WTC11 (cell line): ENCODE results near the gene PDE5A. TPM values are rescaled to one million over a fixed set of nuclear protein-coding genes. Genes with fewer than 3 reads are reported as not detected.
A peak's percentile ranks its signal among the peaks of the same experiment; 100 is the strongest.
"Not testable (repeated sequence)": the region's sequence is repeated elsewhere in the genome, so short reads cannot be mapped to it uniquely, and the experiment has no call there.

Experiments
- ATAC-seq: fragments of 200-7000 bp; cut with Tn5 transposase; 2 replicates; pipeline ENCODE4 v1.10.0; 2021; ENCODE audit warnings: mild to moderate bottlenecking, moderate library complexity
- CTCF ChIA-PET: fragments of 300-600 bp; sonication (Branson Sonifier 250); formaldehyde crosslinking; loops from one replicate; lab custom pipeline; 2021; ENCODE audit warnings: antibody characterized with exemption; lab: Charles Lee
- POLR2A ChIA-PET: fragments of 350-600 bp; sonication (Branson Sonifier 250); formaldehyde crosslinking; loops from one replicate; lab custom pipeline; 2021; ENCODE audit warnings: antibody characterized with exemption; lab: Charles Lee
- DNase-seq: peaks from one replicate; pipeline ENCODE4 v3.0.0; 2021; ENCODE audit warnings: low spot score
- H3K27ac Mint-ChIP-seq: 2 replicates; pipeline ENCODE4 v1.8.0; 2021; ENCODE audit warnings: mixed read lengths
- H3K27me3 Mint-ChIP-seq: 2 replicates; pipeline ENCODE4 v1.8.0; 2021; ENCODE audit warnings: low read depth, mild to moderate bottlenecking, moderate library complexity, mixed read lengths
- H3K36me3 Mint-ChIP-seq: 2 replicates; pipeline ENCODE4 v1.8.0; 2021; ENCODE audit warnings: mixed read lengths
- H3K4me1 Mint-ChIP-seq: 2 replicates; pipeline ENCODE4 v1.8.0; 2022; ENCODE audit warnings: mixed read lengths
- H3K4me3 Mint-ChIP-seq: 2 replicates; pipeline ENCODE4 v1.8.0; 2021; ENCODE audit warnings: mild to moderate bottlenecking, moderate library complexity, mixed read lengths
- H3K9me3 Mint-ChIP-seq: 2 replicates; pipeline ENCODE4 v1.8.0; 2021; ENCODE audit warnings: mixed read lengths
- ATF1 ChIP-seq: sonication (generic); formaldehyde crosslinking; IDR thresholded peaks from 2 replicates; pipeline ENCODE4 v1.8.1; 2023; ENCODE audit warnings: mild to moderate bottlenecking, moderate library complexity, missing genetic modification reagents
- CREB1 ChIP-seq: sonication (generic); formaldehyde crosslinking; IDR thresholded peaks from 2 replicates; pipeline ENCODE4 v1.8.0; 2023; ENCODE audit warnings: mild to moderate bottlenecking, missing genetic modification reagents
- CREM ChIP-seq: sonication (generic); formaldehyde crosslinking; IDR thresholded peaks from 2 replicates; pipeline ENCODE4 v1.8.1; 2022; ENCODE audit warnings: mild to moderate bottlenecking, missing genetic modification reagents, moderate library complexity
- ESRRA ChIP-seq: sonication (generic); formaldehyde crosslinking; IDR thresholded peaks from 2 replicates; pipeline ENCODE4 v1.8.1; 2022; ENCODE audit warnings: mild to moderate bottlenecking, missing genetic modification reagents, borderline replicate concordance
- ETV6 ChIP-seq: sonication (generic); formaldehyde crosslinking; IDR thresholded peaks from 2 replicates; pipeline ENCODE4 v1.8.1; 2022; ENCODE audit warnings: mild to moderate bottlenecking, missing genetic modification reagents
- FOXK1 ChIP-seq: sonication (generic); formaldehyde crosslinking; IDR thresholded peaks from 2 replicates; pipeline ENCODE4 v1.8.0; 2022; ENCODE audit warnings: mild to moderate bottlenecking, moderate library complexity, missing genetic modification reagents
- GABPB1 ChIP-seq: sonication (generic); formaldehyde crosslinking; IDR thresholded peaks from 2 replicates; pipeline ENCODE4 v1.8.1; 2023; ENCODE audit warnings: mild to moderate bottlenecking, missing genetic modification reagents
- MYBL2 ChIP-seq: sonication (generic); formaldehyde crosslinking; IDR thresholded peaks from 2 replicates; pipeline ENCODE4 v1.8.1; 2023; ENCODE audit warnings: mild to moderate bottlenecking, moderate library complexity, missing genetic modification reagents
- NFYB ChIP-seq: sonication (generic); formaldehyde crosslinking; conservative IDR thresholded peaks from 2 replicates; pipeline ENCODE4 v1.8.0; 2022; ENCODE audit warnings: low read depth, missing genetic modification reagents
- SP1 ChIP-seq: sonication (generic); formaldehyde crosslinking; conservative IDR thresholded peaks from 2 replicates; pipeline ENCODE4 v1.8.1; 2022; ENCODE audit warnings: missing genetic modification reagents
- TEAD1 ChIP-seq: sonication (generic); formaldehyde crosslinking; IDR thresholded peaks from 2 replicates; pipeline ENCODE4 v1.8.0; 2022; ENCODE audit warnings: mild to moderate bottlenecking, missing genetic modification reagents
- ZBTB21 ChIP-seq: sonication (generic); formaldehyde crosslinking; IDR thresholded peaks from 2 replicates; pipeline ENCODE4 v1.8.1; 2023; ENCODE audit warnings: mild to moderate bottlenecking, missing genetic modification reagents, borderline replicate concordance
- ZNF232 ChIP-seq: sonication (generic); formaldehyde crosslinking; IDR thresholded peaks from 2 replicates; pipeline ENCODE4 v1.8.0; 2022; ENCODE audit warnings: mild to moderate bottlenecking, missing genetic modification reagents
- total RNA-seq: library from RNA; stranded (reverse); gene quantifications from 3 replicates; pipeline ENCODE4 v1.2.3, GENCODE V29; 2021
- TF ChIP-seq, protein P1 (sequence below): sonication (generic); formaldehyde crosslinking; IDR thresholded peaks from 2 replicates; pipeline ENCODE4 v1.8.1; 2023; ENCODE audit warnings: mild to moderate bottlenecking, missing genetic modification reagents, moderate library complexity
- TF ChIP-seq, protein P2 (sequence below): sonication (generic); formaldehyde crosslinking; IDR thresholded peaks from 2 replicates; pipeline ENCODE4 v1.8.1; 2023; ENCODE audit warnings: mild to moderate bottlenecking, missing genetic modification reagents
- TF ChIP-seq, protein P3 (sequence below): sonication (generic); formaldehyde crosslinking; IDR thresholded peaks from 2 replicates; pipeline ENCODE4 v1.8.1; 2023; ENCODE audit warnings: mild to moderate bottlenecking, moderate library complexity, missing genetic modification reagents
- TF ChIP-seq, protein P4 (sequence below): sonication (generic); formaldehyde crosslinking; IDR thresholded peaks from 2 replicates; pipeline ENCODE4 v1.8.0; 2022; ENCODE audit warnings: mild to moderate bottlenecking, missing genetic modification reagents
- TF ChIP-seq, protein P5 (sequence below): sonication (generic); formaldehyde crosslinking; IDR thresholded peaks from 2 replicates; pipeline ENCODE4 v1.8.1; 2022; ENCODE audit warnings: low read depth, mild to moderate bottlenecking, moderate library complexity, missing genetic modification reagents, borderline replicate concordance
- TF ChIP-seq, protein P6 (sequence below): sonication (generic); formaldehyde crosslinking; IDR thresholded peaks from 2 replicates; pipeline ENCODE4 v1.8.1; 2022; ENCODE audit warnings: mild to moderate bottlenecking, moderate library complexity, missing genetic modification reagents
- TF ChIP-seq, protein P7 (sequence below): sonication (generic); formaldehyde crosslinking; IDR thresholded peaks from 2 replicates; pipeline ENCODE4 v1.8.0; 2022; ENCODE audit warnings: mild to moderate bottlenecking, missing genetic modification reagents
- TF ChIP-seq, protein P8 (sequence below): sonication (generic); formaldehyde crosslinking; IDR thresholded peaks from 2 replicates; pipeline ENCODE4 v1.8.0; 2022; ENCODE audit warnings: mild to moderate bottlenecking, missing genetic modification reagents
- TF ChIP-seq, protein P9 (sequence below): sonication (generic); formaldehyde crosslinking; IDR thresholded peaks from 2 replicates; pipeline ENCODE4 v1.8.0; 2023; ENCODE audit warnings: missing genetic modification reagents

PDE5A gene
- total RNA-seq, 1 experiment from 2014 or later: 25.6 TPM

DNA sequence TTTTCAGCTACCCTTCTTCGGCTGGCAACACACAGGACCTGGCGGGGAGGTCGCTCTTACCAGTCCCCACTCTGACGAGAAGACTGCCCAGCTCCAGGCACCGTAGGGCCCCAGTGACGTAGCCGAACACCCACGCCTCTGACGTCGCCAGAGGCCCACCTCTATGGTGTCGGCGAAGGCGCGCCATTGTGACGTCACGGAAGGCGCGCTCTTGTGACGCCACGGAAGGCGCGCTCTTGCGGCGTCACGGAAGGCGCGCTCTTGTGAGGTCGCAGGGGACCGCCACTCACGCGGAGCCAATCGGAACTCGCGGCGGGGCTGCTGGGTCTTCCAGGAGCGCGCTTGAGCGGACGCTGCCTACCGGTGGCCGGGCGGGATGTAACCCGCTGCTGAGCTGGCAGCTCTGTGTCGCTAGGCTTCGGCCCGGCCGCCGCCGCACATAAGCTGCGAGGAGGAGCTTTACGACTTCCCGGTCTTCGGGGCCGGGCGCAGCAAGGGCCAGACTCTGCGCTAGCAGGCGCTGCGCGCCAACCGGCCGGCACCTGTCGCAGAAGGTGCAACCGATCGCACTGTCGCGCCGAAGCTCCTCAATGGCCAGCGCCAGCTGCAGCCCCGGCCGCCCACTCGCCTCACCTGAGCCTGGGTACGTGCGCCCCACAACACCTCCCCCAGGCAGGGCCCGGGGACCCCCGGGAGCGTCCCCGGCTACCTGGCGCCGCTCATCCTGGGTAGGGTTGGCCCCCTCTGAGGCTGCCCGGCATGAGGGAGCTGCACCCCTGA, 173.9 kb downstream of the PDE5A start:
- H3K27me3 Mint-ChIP-seq, H3K9me3 Mint-ChIP-seq, H3K36me3 Mint-ChIP-seq, H3K4me1 Mint-ChIP-seq, POLR2A ChIA-PET: not testable (repeated sequence)
- TF ChIP-seq ZNF232 (CRISPR knock-in tag): 0 out of 2 replicates have a peak, but pooled peaks have one; percentile 38
- peak; percentile 84 for TF ChIP-seq NFYB
- peak; percentile 98 for TF ChIP-seq FOXK1
- peak; percentile 98 for TF ChIP-seq ZBTB21 (CRISPR knock-in tag)
- TF ChIP-seq, protein P1, sequence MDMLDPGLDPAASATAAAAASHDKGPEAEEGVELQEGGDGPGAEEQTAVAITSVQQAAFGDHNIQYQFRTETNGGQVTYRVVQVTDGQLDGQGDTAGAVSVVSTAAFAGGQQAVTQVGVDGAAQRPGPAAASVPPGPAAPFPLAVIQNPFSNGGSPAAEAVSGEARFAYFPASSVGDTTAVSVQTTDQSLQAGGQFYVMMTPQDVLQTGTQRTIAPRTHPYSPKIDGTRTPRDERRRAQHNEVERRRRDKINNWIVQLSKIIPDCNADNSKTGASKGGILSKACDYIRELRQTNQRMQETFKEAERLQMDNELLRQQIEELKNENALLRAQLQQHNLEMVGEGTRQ (CRISPR knock-in tag): 0 out of 2 replicates have a peak, but pooled peaks have one; percentile 29
- TF ChIP-seq, protein P2, sequence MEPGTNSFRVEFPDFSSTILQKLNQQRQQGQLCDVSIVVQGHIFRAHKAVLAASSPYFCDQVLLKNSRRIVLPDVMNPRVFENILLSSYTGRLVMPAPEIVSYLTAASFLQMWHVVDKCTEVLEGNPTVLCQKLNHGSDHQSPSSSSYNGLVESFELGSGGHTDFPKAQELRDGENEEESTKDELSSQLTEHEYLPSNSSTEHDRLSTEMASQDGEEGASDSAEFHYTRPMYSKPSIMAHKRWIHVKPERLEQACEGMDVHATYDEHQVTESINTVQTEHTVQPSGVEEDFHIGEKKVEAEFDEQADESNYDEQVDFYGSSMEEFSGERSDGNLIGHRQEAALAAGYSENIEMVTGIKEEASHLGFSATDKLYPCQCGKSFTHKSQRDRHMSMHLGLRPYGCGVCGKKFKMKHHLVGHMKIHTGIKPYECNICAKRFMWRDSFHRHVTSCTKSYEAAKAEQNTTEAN: peak; percentile 36; the same call in 1 of the 2 replicates
- peak; percentile 100 for TF ChIP-seq CREB1
- peak; percentile 100 for TF ChIP-seq CREM (CRISPR knock-in tag)
- TF ChIP-seq, protein P3, sequence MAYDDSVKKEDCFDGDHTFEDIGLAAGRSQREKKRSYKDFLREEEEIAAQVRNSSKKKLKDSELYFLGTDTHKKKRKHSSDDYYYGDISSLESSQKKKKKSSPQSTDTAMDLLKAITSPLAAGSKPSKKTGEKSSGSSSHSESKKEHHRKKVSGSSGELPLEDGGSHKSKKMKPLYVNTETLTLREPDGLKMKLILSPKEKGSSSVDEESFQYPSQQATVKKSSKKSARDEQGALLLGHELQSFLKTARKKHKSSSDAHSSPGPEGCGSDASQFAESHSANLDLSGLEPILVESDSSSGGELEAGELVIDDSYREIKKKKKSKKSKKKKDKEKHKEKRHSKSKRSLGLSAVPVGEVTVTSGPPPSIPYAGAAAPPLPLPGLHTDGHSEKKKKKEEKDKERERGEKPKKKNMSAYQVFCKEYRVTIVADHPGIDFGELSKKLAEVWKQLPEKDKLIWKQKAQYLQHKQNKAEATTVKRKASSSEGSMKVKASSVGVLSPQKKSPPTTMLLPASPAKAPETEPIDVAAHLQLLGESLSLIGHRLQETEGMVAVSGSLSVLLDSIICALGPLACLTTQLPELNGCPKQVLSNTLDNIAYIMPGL (CRISPR knock-in tag): 0 out of 2 replicates have a peak, but pooled peaks have one; percentile 64
- TF ChIP-seq ETV6 (CRISPR knock-in tag): peak; percentile 73; the same call in 1 of the 2 replicates
- TF ChIP-seq, protein P4, sequence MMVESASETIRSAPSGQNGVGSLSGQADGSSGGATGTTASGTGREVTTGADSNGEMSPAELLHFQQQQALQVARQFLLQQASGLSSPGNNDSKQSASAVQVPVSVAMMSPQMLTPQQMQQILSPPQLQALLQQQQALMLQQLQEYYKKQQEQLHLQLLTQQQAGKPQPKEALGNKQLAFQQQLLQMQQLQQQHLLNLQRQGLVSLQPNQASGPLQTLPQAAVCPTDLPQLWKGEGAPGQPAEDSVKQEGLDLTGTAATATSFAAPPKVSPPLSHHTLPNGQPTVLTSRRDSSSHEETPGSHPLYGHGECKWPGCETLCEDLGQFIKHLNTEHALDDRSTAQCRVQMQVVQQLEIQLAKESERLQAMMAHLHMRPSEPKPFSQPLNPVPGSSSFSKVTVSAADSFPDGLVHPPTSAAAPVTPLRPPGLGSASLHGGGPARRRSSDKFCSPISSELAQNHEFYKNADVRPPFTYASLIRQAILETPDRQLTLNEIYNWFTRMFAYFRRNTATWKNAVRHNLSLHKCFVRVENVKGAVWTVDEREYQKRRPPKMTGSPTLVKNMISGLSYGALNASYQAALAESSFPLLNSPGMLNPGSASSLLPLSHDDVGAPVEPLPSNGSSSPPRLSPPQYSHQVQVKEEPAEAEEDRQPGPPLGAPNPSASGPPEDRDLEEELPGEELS (CRISPR knock-in tag): peak; percentile 87
- 0 out of 2 replicates have a peak, but pooled peaks have one; percentile 36 for TF ChIP-seq GABPB1 (CRISPR knock-in tag)
- TF ChIP-seq, protein P5, sequence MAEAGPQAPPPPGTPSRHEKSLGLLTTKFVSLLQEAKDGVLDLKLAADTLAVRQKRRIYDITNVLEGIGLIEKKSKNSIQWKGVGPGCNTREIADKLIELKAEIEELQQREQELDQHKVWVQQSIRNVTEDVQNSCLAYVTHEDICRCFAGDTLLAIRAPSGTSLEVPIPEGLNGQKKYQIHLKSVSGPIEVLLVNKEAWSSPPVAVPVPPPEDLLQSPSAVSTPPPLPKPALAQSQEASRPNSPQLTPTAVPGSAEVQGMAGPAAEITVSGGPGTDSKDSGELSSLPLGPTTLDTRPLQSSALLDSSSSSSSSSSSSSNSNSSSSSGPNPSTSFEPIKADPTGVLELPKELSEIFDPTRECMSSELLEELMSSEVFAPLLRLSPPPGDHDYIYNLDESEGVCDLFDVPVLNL (CRISPR knock-in tag): 0 out of 2 replicates have a peak, but pooled peaks have one; percentile 24
- TF ChIP-seq ESRRA (CRISPR knock-in tag): peak; percentile 25; the same call in 1 of the 2 replicates
- TF ChIP-seq, protein P6, sequence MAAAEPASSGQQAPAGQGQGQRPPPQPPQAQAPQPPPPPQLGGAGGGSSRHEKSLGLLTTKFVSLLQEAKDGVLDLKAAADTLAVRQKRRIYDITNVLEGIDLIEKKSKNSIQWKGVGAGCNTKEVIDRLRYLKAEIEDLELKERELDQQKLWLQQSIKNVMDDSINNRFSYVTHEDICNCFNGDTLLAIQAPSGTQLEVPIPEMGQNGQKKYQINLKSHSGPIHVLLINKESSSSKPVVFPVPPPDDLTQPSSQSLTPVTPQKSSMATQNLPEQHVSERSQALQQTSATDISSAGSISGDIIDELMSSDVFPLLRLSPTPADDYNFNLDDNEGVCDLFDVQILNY (CRISPR knock-in tag): peak; percentile 84; the same call in 1 of the 2 replicates
- peak; percentile 79 for TF ChIP-seq TEAD1 (CRISPR knock-in tag)
- TF ChIP-seq SP1: peak; percentile 99
- TF ChIP-seq MYBL2 (CRISPR knock-in tag): peak; percentile 85; the same call in 1 of the 2 replicates
- TF ChIP-seq, protein P7, sequence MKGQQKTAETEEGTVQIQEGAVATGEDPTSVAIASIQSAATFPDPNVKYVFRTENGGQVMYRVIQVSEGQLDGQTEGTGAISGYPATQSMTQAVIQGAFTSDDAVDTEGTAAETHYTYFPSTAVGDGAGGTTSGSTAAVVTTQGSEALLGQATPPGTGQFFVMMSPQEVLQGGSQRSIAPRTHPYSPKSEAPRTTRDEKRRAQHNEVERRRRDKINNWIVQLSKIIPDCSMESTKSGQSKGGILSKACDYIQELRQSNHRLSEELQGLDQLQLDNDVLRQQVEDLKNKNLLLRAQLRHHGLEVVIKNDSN: 0 out of 2 replicates have a peak, but pooled peaks have one; percentile 31
- TF ChIP-seq, protein P8, sequence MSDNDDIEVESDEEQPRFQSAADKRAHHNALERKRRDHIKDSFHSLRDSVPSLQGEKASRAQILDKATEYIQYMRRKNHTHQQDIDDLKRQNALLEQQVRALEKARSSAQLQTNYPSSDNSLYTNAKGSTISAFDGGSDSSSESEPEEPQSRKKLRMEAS (CRISPR knock-in tag): 0 out of 2 replicates have a peak, but pooled peaks have one; percentile 41
- TF ChIP-seq, protein P9, sequence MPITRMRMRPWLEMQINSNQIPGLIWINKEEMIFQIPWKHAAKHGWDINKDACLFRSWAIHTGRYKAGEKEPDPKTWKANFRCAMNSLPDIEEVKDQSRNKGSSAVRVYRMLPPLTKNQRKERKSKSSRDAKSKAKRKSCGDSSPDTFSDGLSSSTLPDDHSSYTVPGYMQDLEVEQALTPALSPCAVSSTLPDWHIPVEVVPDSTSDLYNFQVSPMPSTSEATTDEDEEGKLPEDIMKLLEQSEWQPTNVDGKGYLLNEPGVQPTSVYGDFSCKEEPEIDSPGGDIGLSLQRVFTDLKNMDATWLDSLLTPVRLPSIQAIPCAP (CRISPR knock-in tag): peak; percentile 49; the same call in 1 of the 2 replicates
- TF ChIP-seq ATF1 (CRISPR knock-in tag): peak; percentile 100
- DNase-seq: peak; percentile 93
- ATAC-seq: peak; percentile 100
- H3K4me3 Mint-ChIP-seq: peak overlapping the region; percentile 84
- CTCF ChIA-PET: interaction anchor here (0.8 to 0.9 kb wide), 2 partner anchors 36 to 174 kb away, joined by 4 to 6 read pairs; partner anchors contain the start of gene PDE5A
- H3K27ac Mint-ChIP-seq: peak overlapping the region; percentile 95

DNA sequence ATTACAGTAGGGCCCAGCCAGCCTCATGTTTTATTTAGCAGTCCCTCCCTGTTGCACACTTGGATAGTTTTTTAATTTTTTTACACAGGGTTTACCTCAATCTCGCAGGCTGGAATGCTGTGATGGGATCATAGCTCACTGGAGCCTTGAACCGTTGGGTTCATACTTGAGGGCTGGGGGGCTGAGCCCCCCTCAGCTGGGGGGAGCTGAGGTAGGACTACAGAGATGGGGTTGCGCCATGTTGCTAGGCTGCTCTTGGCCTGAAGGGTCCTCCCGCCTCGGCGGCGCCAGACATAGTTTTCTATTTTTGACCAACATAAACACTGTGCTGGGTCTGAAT, 174.5 kb downstream of the PDE5A start:
- CTCF ChIA-PET: interaction anchor here (0.9 kb wide), 1 partner anchor 36 kb away, joined by 6 read pairs; no protein-coding TSS in a partner anchor
- H3K27me3 Mint-ChIP-seq, H3K36me3 Mint-ChIP-seq, DNase-seq, POLR2A ChIA-PET, H3K4me1 Mint-ChIP-seq, H3K9me3 Mint-ChIP-seq: not testable (repeated sequence)
- peak; percentile 15 for ATAC-seq
- peak overlapping the region; percentile 95 for H3K27ac Mint-ChIP-seq
- H3K4me3 Mint-ChIP-seq: peak overlapping the region; percentile 84
